Tibial nerve (tissue), 4 donors: ENCODE data around the gene RAD51AP1. TPM values are rescaled to one million over a fixed set of nuclear protein-coding genes. Genes with fewer than 3 reads are reported as not detected.

Experiments used
- DNase-seq, 2 donors: peaks; one replicate each; pipeline ENCODE4 v3.0.0-alpha.2; 2019; ENCODE audit warnings: low spot score in 2 of 2
- H3K27ac ChIP-seq, 4 donors: fragments of 200-600 bp; sonication (generic) in 3 of 4; one replicate each; pipeline ENCODE4 v1.5.1; 2017 to 2019; ENCODE audit warnings: mild to moderate bottlenecking in 1 of 4
- H3K27me3 ChIP-seq, 2 donors: fragments of 200-600 bp; sonication (generic) in 1 of 2; one replicate each; pipeline versions ENCODE4 v1.5.1 to v1.6.0; 2017 to 2019
- H3K36me3 ChIP-seq, 3 donors: fragments of 200-600 bp; sonication (generic); one replicate each; pipeline ENCODE4 v1.5.1; 2018 to 2019
- H3K4me1 ChIP-seq, 4 donors: fragments of 200-600 bp; sonication (generic) in 3 of 4; one replicate each; pipeline ENCODE4 v1.5.1; 2017 to 2019
- H3K4me3 ChIP-seq, 4 donors: fragments of 200-600 bp; sonication (generic) in 3 of 4; one replicate each; pipeline ENCODE4 v1.5.1; 2017 to 2019; ENCODE audit warnings: mild to moderate bottlenecking in 1 of 4, moderate library complexity in 1 of 4
- H3K9me3 ChIP-seq, 4 donors: fragments of 200-600 bp; sonication (generic) in 3 of 4; one replicate each; pipeline ENCODE4 v1.5.1; 2017 to 2019
- CTCF ChIP-seq, 5 experiments: fragments of 200-600 bp in 3 of 5; fragments of 450-650 bp in 2 of 5; sonication (generic) in 3 of 5; IDR thresholded peaks; one replicate each; pipeline ENCODE4 v1.5.1; 2016 to 2019; ENCODE audit warnings: antibody characterized with exemption in 5 of 5, mild to moderate bottlenecking in 3 of 5, moderate library complexity in 2 of 5
- EP300 ChIP-seq, 2 donors: sonication (generic); formaldehyde crosslinking; IDR thresholded peaks; one replicate each; pipeline ENCODE4 v1.6.1; 2017; ENCODE audit warnings: antibody characterized with exemption in 2 of 2, mild to moderate bottlenecking in 1 of 2
- POLR2A ChIP-seq, 2 donors: fragments of 450-650 bp; IDR thresholded peaks; one replicate each; pipeline ENCODE4 v1.6.1; 2017; ENCODE audit warnings: antibody characterized with exemption in 2 of 2, mild to moderate bottlenecking in 2 of 2, moderate library complexity in 2 of 2
- WGBS, 2 donors: methylation state at CpG; one replicate each; pipeline ENCODE4 v1.1.5; 2018; 5-methylcytosine and 5-hydroxymethylcytosine counted together
- total RNA-seq, 4 donors: library from RNA; depleted of rRNA; stranded (reverse); fragments of >200 nt; gene quantifications; one replicate each; pipeline ENCODE4 v1.1.0, GENCODE V29; 2016

Gene RAD51AP1
- total RNA-seq, 4 donors from 2014 or later: 0.44 to 4.8 (median 1.6) TPM

- 93 to 94% methylated on average over 3 of the region's 3 CpGs for WGBS, 2 donors
- DNase-seq: no peak
Observed at GRCh38 chr12:4588916-4589315, 50.2 kb downstream of the RAD51AP1 start.

GRCh38 chr12:4589941-4590340 lies 51.3 kb downstream of the RAD51AP1 start:
- TF ChIP-seq POLR2A (IDR thresholded peaks at IDR 0.05) (no peak), CTCF (IDR thresholded peaks at IDR 0.05) (no peak), EP300 (IDR thresholded peaks at IDR 0.05) (no peak)
- Histone ChIP-seq H3K27me3 (no peaks in the 10 kb centered on the region), H3K4me1 (no peaks in the 10 kb centered on the region), H3K9me3 (no peaks in the 10 kb centered on the region), H3K4me3 (no peak overlapping the region), H3K27ac (no peak overlapping the region), H3K36me3 (no peaks in the 10 kb centered on the region)
- 41 to 79% methylated on average over 2 of the region's 2 CpGs for WGBS, 2 donors
- DNase-seq: no peak

More at GRCh38 chr12:4588916-4589315, 50.2 kb downstream of the RAD51AP1 start:
- no peaks in the 10 kb centered on the region for H3K27me3 ChIP-seq
- no peak overlapping the region for H3K4me3 ChIP-seq
- no peaks in the 10 kb centered on the region for H3K9me3 ChIP-seq
- H3K4me1 ChIP-seq: no peaks in the 10 kb centered on the region
- H3K36me3 ChIP-seq: no peaks in the 10 kb centered on the region
- no peak overlapping the region for H3K27ac ChIP-seq
- TF ChIP-seq POLR2A (IDR thresholded peaks at IDR 0.05) (no peak), CTCF (IDR thresholded peaks at IDR 0.05) (no peak), EP300 (IDR thresholded peaks at IDR 0.05) (no peak)

GRCh38 chr12:4591180-4591687 lies 52.5 kb downstream of the RAD51AP1 start:
- no peak for TF ChIP-seq EP300 (IDR thresholded peaks at IDR 0.05)
- TF ChIP-seq CTCF (IDR thresholded peaks at IDR 0.05): no peak
- no peak for TF ChIP-seq POLR2A (IDR thresholded peaks at IDR 0.05)
- Histone ChIP-seq H3K4me3 (no peak overlapping the region), H3K9me3 (no peaks in the 10 kb centered on the region), H3K4me1 (no peaks in the 10 kb centered on the region), H3K36me3 (no peaks in the 10 kb centered on the region), H3K27me3 (no peaks in the 10 kb centered on the region), H3K27ac (no peak overlapping the region)
- WGBS, 2 donors: 71 to 72% methylated on average over 7 of the region's 7 CpGs
- no peak for DNase-seq

GRCh38 chr12:4595881-4596280 lies 57.2 kb downstream of the RAD51AP1 start:
- no peak for DNase-seq
- Histone ChIP-seq H3K4me3 (no peak overlapping the region), H3K4me1 (no peaks in the 10 kb centered on the region), H3K9me3 (no peaks in the 10 kb centered on the region), H3K27ac (no peak overlapping the region), H3K36me3 (no peaks in the 10 kb centered on the region), H3K27me3 (no peaks in the 10 kb centered on the region)
- 91% methylated on average over 6 of the region's 6 CpGs for WGBS, 2 donors
- no peak for TF ChIP-seq CTCF (IDR thresholded peaks at IDR 0.05)
- TF ChIP-seq POLR2A (IDR thresholded peaks at IDR 0.05): no peak
- TF ChIP-seq EP300 (IDR thresholded peaks at IDR 0.05): no peak

GRCh38 chr12:4603421-4603820 lies 64.7 kb downstream of the RAD51AP1 start:
- WGBS, 2 donors: 51 to 67% methylated on average over 7 of the region's 7 CpGs
- Histone ChIP-seq H3K9me3 (no peaks in the 10 kb centered on the region), H3K36me3 (peaks cover 0 to 10% (median 0%) of the 10 kb centered on the region in 3 donors), H3K27ac (no peak overlapping the region), H3K27me3 (no peaks in the 10 kb centered on the region), H3K4me1 (peaks cover 4 to 19% (median 12%) of the 10 kb centered on the region in 4 donors), H3K4me3 (no peak overlapping the region)
- no peak for DNase-seq
- TF ChIP-seq POLR2A (IDR thresholded peaks at IDR 0.05) (no peak), CTCF (IDR thresholded peaks at IDR 0.05) (no peak), EP300 (IDR thresholded peaks at IDR 0.05) (no peak)
